Stimulated activated CD4-positive, alpha-beta T cell treated with anti-CD3 and anti-CD28 coated beads, Interleukin-1b, Interleukin-23, amount 100 ng/mL, for 4 hours (primary cell): ENCODE results near the gene B3GALT4.
A peak's percentile ranks its signal among the peaks of the same experiment; 100 is the strongest.

Experiments
- DNase-seq, 2 donors: peaks; one replicate each; pipeline ENCODE4 v3.0.0-alpha.2; 2020; ENCODE audit warnings: low read depth in 2 of 2

The B3GALT4 gene

GRCh38 chr6:33315793-33316602 lies 39.1 kb downstream of the B3GALT4 start:
- DNase-seq = no peak

GRCh38 chr6:33316603-33317418 lies 39.9 kb downstream of the B3GALT4 start:
- no peak for DNase-seq

GRCh38 chr6:33317419-33317668 lies 40.4 kb downstream of the B3GALT4 start:
- DNase-seq = no peak

- peak; percentile 89 to 94 for DNase-seq
Observed at GRCh38 chr6:33317669-33318425, 40.9 kb downstream of the B3GALT4 start, which contains the start of gene ZBTB22. Gene ZBTB22, minus strand, starts transcription at chr6:33317744. Its CDS starts 828 bp downstream, at chr6:33316916.

- DNase-seq = no peak
Observed at GRCh38 chr6:33318426-33319073, 41.6 kb downstream of the B3GALT4 start.

GRCh38 chr6:33319939-33320314 lies 43.0 kb downstream of the B3GALT4 start:
- no peak for DNase-seq

- DNase-seq = no peak
Observed at GRCh38 chr6:33320315-33321181, 43.6 kb downstream of the B3GALT4 start.

GRCh38 chr6:33321227-33321626 lies 44.3 kb downstream of the B3GALT4 start:
- no peak for DNase-seq

- no peak for DNase-seq
Observed at GRCh38 chr6:33323623-33323948, 46.7 kb downstream of the B3GALT4 start.

GRCh38 chr6:33324125-33324524 lies 47.2 kb downstream of the B3GALT4 start:
- DNase-seq = no peak
